MG63 (cell line): Measurements from ENCODE around the gene GARIN5A. TPM values are rescaled to one million over a fixed set of nuclear protein-coding genes. Genes with fewer than 3 reads are reported as not detected.
"Not testable (repeated sequence)": the region's sequence is repeated elsewhere in the genome, so short reads cannot be mapped to it uniquely, and the experiment has no call there.

Experiments
- DNase-seq: peaks from one replicate; pipeline ENCODE4 v3.0.0-alpha.2; 2020
- H3K27me3 ChIP-seq: fragments of 250-450 bp; sonication (Bioruptor Pico); 2 replicates; pipeline ENCODE4 v1.5.1; 2020; ENCODE audit warnings: mild to moderate bottlenecking, moderate library complexity
- H3K36me3 ChIP-seq: fragments of 250-450 bp; sonication (Bioruptor Pico); 2 replicates; pipeline ENCODE4 v1.5.1; 2020; ENCODE audit warnings: mild to moderate bottlenecking, moderate library complexity
- H3K4me3 ChIP-seq: fragments of 250-450 bp; sonication (Bioruptor Pico); 2 replicates; pipeline ENCODE4 v1.5.1; 2020; ENCODE audit warnings: mild to moderate bottlenecking, moderate library complexity
- H3K9me3 ChIP-seq: fragments of 250-450 bp; sonication (Bioruptor Pico); 2 replicates; pipeline ENCODE4 v1.5.1; 2020; ENCODE audit warnings: mild to moderate bottlenecking, moderate library complexity
- total RNA-seq: library from RNA; depleted of rRNA; stranded (reverse); fragments of >200 nt; shearing (Covaris generic); gene quantifications from 2 replicates; pipeline ENCODE4 v1.2.3, GENCODE V29; 2014; ENCODE audit warnings: low replicate concordance

The GARIN5A gene
- total RNA-seq, 1 experiment from 2014 or later = 1.2 TPM

- H3K4me3 ChIP-seq = no peak overlapping the region
- DNase-seq = no peak
- H3K36me3 ChIP-seq = peaks cover 6% of the 10 kb centered on the region; the same call in 1 of the 2 replicates
- H3K9me3 ChIP-seq = no peaks in the 10 kb centered on the region
- H3K27me3 ChIP-seq = no peaks in the 10 kb centered on the region; the same call in 1 of the 2 replicates
Observed at GRCh38 chr19:50480281-50481111, 3.8 kb upstream of the GARIN5A start.

- H3K36me3 ChIP-seq = peaks cover 6% of the 10 kb centered on the region; the same call in 1 of the 2 replicates
- no peak for DNase-seq
- H3K9me3 ChIP-seq = no peaks in the 10 kb centered on the region
Observed at GRCh38 chr19:50479761-50480251, 3.2 kb upstream of the GARIN5A start.

GRCh38 chr19:50478901-50479715 is 2.5 kb upstream of the GARIN5A start:
- no peaks in the 10 kb centered on the region for H3K9me3 ChIP-seq
- H3K36me3 ChIP-seq = peaks cover 6% of the 10 kb centered on the region; the same call in 1 of the 2 replicates
- no peak overlapping the region for H3K4me3 ChIP-seq
- DNase-seq = peak; percentile 30
- no peaks in the 10 kb centered on the region; the same call in 1 of the 2 replicates for H3K27me3 ChIP-seq

More at GRCh38 chr19:50479761-50480251, 3.2 kb upstream of the GARIN5A start:
- Histone ChIP-seq H3K4me3 (no peak overlapping the region), H3K27me3 (no peaks in the 10 kb centered on the region; the same call in 1 of the 2 replicates)

GRCh38 chr19:50477751-50478515 is 1.3 kb upstream of the GARIN5A start:
- Histone ChIP-seq H3K27me3 (peaks cover 4% of the 10 kb centered on the region; the same call in 1 of the 2 replicates), H3K4me3 (peak overlapping the region; percentile 78), H3K9me3 (no peaks in the 10 kb centered on the region), H3K36me3 (peaks cover 6% of the 10 kb centered on the region; the same call in 1 of the 2 replicates)
- DNase-seq = no peak

- Histone ChIP-seq H3K4me3 (peak overlapping the region; percentile 78), H3K36me3 (peaks cover 6% of the 10 kb centered on the region; the same call in 1 of the 2 replicates), H3K9me3 (no peaks in the 10 kb centered on the region), H3K27me3 (peaks cover 4% of the 10 kb centered on the region; the same call in 1 of the 2 replicates)
- no peak for DNase-seq
Observed at GRCh38 chr19:50476907-50477238, 225 bp upstream of the GARIN5A start.

GRCh38 chr19:50475736-50476223 is 868 bp downstream of the GARIN5A start:
- Histone ChIP-seq H3K36me3 (peaks cover 6% of the 10 kb centered on the region; the same call in 1 of the 2 replicates), H3K4me3 (peak overlapping the region; percentile 78), H3K9me3 (no peaks in the 10 kb centered on the region), H3K27me3 (peaks cover 4% of the 10 kb centered on the region; the same call in 1 of the 2 replicates)
- DNase-seq = no peak

GRCh38 chr19:50475101-50475568 is 1.5 kb downstream of the GARIN5A start:
- DNase-seq = no peak
- peaks cover 4% of the 10 kb centered on the region; the same call in 1 of the 2 replicates for H3K27me3 ChIP-seq
- no peaks in the 10 kb centered on the region for H3K9me3 ChIP-seq
- no peak overlapping the region for H3K4me3 ChIP-seq
- peaks cover 6% of the 10 kb centered on the region; the same call in 1 of the 2 replicates for H3K36me3 ChIP-seq

- not testable (repeated sequence) for H3K9me3 ChIP-seq, H3K36me3 ChIP-seq, H3K4me3 ChIP-seq, DNase-seq, H3K27me3 ChIP-seq
Observed at GRCh38 chr19:50473336-50473735, 3.3 kb downstream of the GARIN5A start.

GRCh38 chr19:50468818-50469217 is 7.8 kb downstream of the GARIN5A start:
- Histone ChIP-seq H3K36me3 (no peaks in the 10 kb centered on the region), H3K27me3 (peaks cover 4% of the 10 kb centered on the region; the same call in 1 of the 2 replicates), H3K4me3 (no peak overlapping the region), H3K9me3 (no peaks in the 10 kb centered on the region)
- no peak for DNase-seq

- DNase-seq = no peak
- Histone ChIP-seq H3K4me3 (no peak overlapping the region), H3K27me3 (no peaks in the 10 kb centered on the region), H3K9me3 (no peaks in the 10 kb centered on the region), H3K36me3 (no peaks in the 10 kb centered on the region)
Observed at GRCh38 chr19:50467566-50467965, 9.1 kb downstream of the GARIN5A start.

- no peaks in the 10 kb centered on the region for H3K9me3 ChIP-seq
- no peak overlapping the region for H3K4me3 ChIP-seq
- no peaks in the 10 kb centered on the region for H3K27me3 ChIP-seq
- DNase-seq = no peak
- H3K36me3 ChIP-seq = no peaks in the 10 kb centered on the region
Observed at GRCh38 chr19:50466706-50467039, 10.0 kb downstream of the GARIN5A start.

- Histone ChIP-seq H3K27me3 (no peaks in the 10 kb centered on the region), H3K4me3 (no peak overlapping the region), H3K36me3 (no peaks in the 10 kb centered on the region), H3K9me3 (no peaks in the 10 kb centered on the region)
- DNase-seq = no peak
Observed at GRCh38 chr19:50465986-50466705, 10.5 kb downstream of the GARIN5A start.

GRCh38 chr19:50465000-50465399 is 11.6 kb downstream of the GARIN5A start:
- no peak for DNase-seq
- no peaks in the 10 kb centered on the region for H3K36me3 ChIP-seq
- no peak overlapping the region for H3K4me3 ChIP-seq
- H3K27me3 ChIP-seq = no peaks in the 10 kb centered on the region
- no peaks in the 10 kb centered on the region for H3K9me3 ChIP-seq

- Histone ChIP-seq H3K36me3 (no peaks in the 10 kb centered on the region), H3K4me3 (no peak overlapping the region), H3K9me3 (no peaks in the 10 kb centered on the region), H3K27me3 (no peaks in the 10 kb centered on the region)
- no peak for DNase-seq
Observed at GRCh38 chr19:50464348-50464747, 12.3 kb downstream of the GARIN5A start.

GRCh38 chr19:50462970-50463369 is 13.7 kb downstream of the GARIN5A start:
- H3K36me3 ChIP-seq = no peaks in the 10 kb centered on the region
- H3K27me3 ChIP-seq = peaks cover 2% of the 10 kb centered on the region; the same call in 1 of the 2 replicates
- no peak for DNase-seq
- H3K4me3 ChIP-seq = no peak overlapping the region
- H3K9me3 ChIP-seq = no peaks in the 10 kb centered on the region
